CD4-positive, alpha-beta T cell (primary cell): ENCODE measurements around the gene ALX1. TPM values are rescaled to one million over a fixed set of nuclear protein-coding genes. Genes with fewer than 3 reads are reported as not detected.

Source experiments
- ATAC-seq: fragments of 200-7000 bp; cut with Tn5 transposase; one replicate; pipeline ENCODE4 v1.10.0; 2022; ENCODE audit warnings: mild to moderate bottlenecking; ENCODE audit not compliant: poor library complexity
- CTCF ChIA-PET: fragments of 350-600 bp; sonication (Branson Sonifier 250); formaldehyde crosslinking; loops from one replicate; lab custom pipeline; 2021; ENCODE audit warnings: antibody characterized with exemption, inconsistent platforms; lab: Charles Lee
- POLR2A ChIA-PET: fragments of 350-600 bp; sonication (Branson Sonifier 250); formaldehyde crosslinking; loops from one replicate; lab custom pipeline; 2021; ENCODE audit warnings: antibody characterized with exemption, inconsistent platforms; lab: Charles Lee
- DNase-seq, 14 experiments: peaks; one replicate each; pipeline ENCODE4 v3.0.0-alpha.2; 2013 to 2020; ENCODE audit warnings: mixed read lengths in 2 of 14
- H3K27ac ChIP-seq, 2 donors: one replicate each; pipeline versions ENCODE4 v1.5.1 to v1.7.0; 2013; ENCODE audit warnings: low read length in 2 of 2, low read depth in 1 of 2, mild to moderate bottlenecking in 1 of 2
- H3K27me3 ChIP-seq, 2 experiments: 1 replicate in 1 of 2; 2 replicates in 1 of 2; pipeline versions ENCODE4 v1.6.1 to v1.7.0; 2013; ENCODE audit warnings: low read length in 2 of 2, control low read depth in 1 of 2, mild to moderate bottlenecking in 1 of 2, moderate library complexity in 1 of 2; ENCODE audit not compliant: insufficient read depth in 2 of 2, control insufficient read depth in 1 of 2
- H3K36me3 ChIP-seq: one replicate; pipeline ENCODE4 v1.6.1; 2013; ENCODE audit warnings: low read length, control low read depth; ENCODE audit not compliant: insufficient read depth
- H3K4me1 ChIP-seq: one replicate; pipeline ENCODE4 v1.6.1; 2013; ENCODE audit warnings: low read length, control low read depth; ENCODE audit not compliant: insufficient read depth
- H3K4me3 ChIP-seq: one replicate; pipeline ENCODE4 v1.5.1; 2013; ENCODE audit warnings: mild to moderate bottlenecking, low read length, moderate library complexity
- H3K9me3 ChIP-seq, 2 experiments: 1 replicate in 1 of 2; 2 replicates in 1 of 2; pipeline versions ENCODE4 v1.6.1 to v1.7.0; 2013; ENCODE audit warnings: low read length in 2 of 2, mild to moderate bottlenecking in 2 of 2, control low read depth in 1 of 2, moderate library complexity in 1 of 2; ENCODE audit not compliant: control insufficient read depth in 1 of 2, insufficient read depth in 1 of 2
- H3K27ac Mint-ChIP-seq: one replicate; pipeline ENCODE4 v1.8.0; 2020; ENCODE audit warnings: mixed read lengths
- H3K27me3 Mint-ChIP-seq: one replicate; pipeline ENCODE4 v1.8.0; 2021; ENCODE audit warnings: mixed read lengths
- H3K36me3 Mint-ChIP-seq: one replicate; pipeline ENCODE4 v1.8.0; 2021; ENCODE audit warnings: low read depth, mixed read lengths
- H3K4me1 Mint-ChIP-seq: one replicate; pipeline ENCODE4 v1.8.0; 2021; ENCODE audit warnings: low read depth, mixed read lengths
- H3K4me3 Mint-ChIP-seq: one replicate; pipeline ENCODE4 v1.8.0; 2020; ENCODE audit warnings: mild to moderate bottlenecking, mixed read lengths
- H3K9me3 Mint-ChIP-seq: one replicate; pipeline ENCODE4 v1.8.0; 2020; ENCODE audit warnings: mixed read lengths
- intact Hi-C, 2 experiments: fragments of 100-400 bp; cut with DNase I in 1 of 2; cut with micrococcal nuclease in 1 of 2; formaldehyde crosslinking; loops; one replicate each; pipeline versions ENCODE4 v1.15.1 to v1.9.0; 2023 to 2025; cut with DNase I, micrococcal nuclease
- total RNA-seq, 174 experiments: library from RNA in 2 of 174; stranded (reverse) in 2 of 174; gene quantifications; one replicate each; pipeline ENCODE4 v1.2.3 and lab custom pipeline; 2021 to 2026
- TF ChIP-seq, protein P1 (sequence below): fragments of 200-600 bp; IDR thresholded peaks from one replicate; pipeline ENCODE4 v1.8.0; 2022; ENCODE audit warnings: antibody characterized with exemption, mild to moderate bottlenecking

Gene ALX1
- total RNA-seq, 2 experiments from 2014 or later = not detected

DNA sequence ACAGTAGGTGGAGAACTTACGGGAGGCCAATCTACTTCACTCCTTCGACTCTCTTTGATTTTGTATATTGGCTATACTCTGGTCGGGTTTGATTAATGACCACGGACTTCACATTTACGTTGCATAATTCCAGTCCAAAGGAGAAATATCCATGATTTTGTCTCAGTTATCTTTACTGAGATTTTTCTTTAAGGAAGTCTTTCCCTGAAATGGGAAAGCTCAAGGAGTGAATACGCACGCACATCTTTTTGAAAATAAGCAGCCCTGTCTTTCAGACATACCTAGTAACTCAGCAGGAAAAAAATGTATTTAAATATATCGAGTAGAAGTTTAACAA, 5.7 kb upstream of the ALX1 start:
- ATAC-seq (no peak), DNase-seq (no peak)
- Mint-ChIP-seq H3K4me1 (no peaks in the 10 kb centered on the region), H3K27ac (no peak overlapping the region), H3K4me3 (no peak overlapping the region), H3K36me3 (no peaks in the 10 kb centered on the region), H3K27me3 (peaks cover 64% of the 10 kb centered on the region), H3K9me3 (peaks cover 2% of the 10 kb centered on the region)
- ChIA-PET POLR2A (no interaction called here), CTCF (no interaction called here)
- Histone ChIP-seq H3K27ac (no peak overlapping the region), H3K4me1 (no peaks in the 10 kb centered on the region), H3K27me3 (peaks cover 23 to 33% of the 10 kb centered on the region in 2 experiments), H3K4me3 (no peak overlapping the region), H3K36me3 (no peaks in the 10 kb centered on the region), H3K9me3 (peaks cover 0 to 21% of the 10 kb centered on the region in 2 experiments)
- intact Hi-C loops = no loop called here
- TF ChIP-seq, protein P1, sequence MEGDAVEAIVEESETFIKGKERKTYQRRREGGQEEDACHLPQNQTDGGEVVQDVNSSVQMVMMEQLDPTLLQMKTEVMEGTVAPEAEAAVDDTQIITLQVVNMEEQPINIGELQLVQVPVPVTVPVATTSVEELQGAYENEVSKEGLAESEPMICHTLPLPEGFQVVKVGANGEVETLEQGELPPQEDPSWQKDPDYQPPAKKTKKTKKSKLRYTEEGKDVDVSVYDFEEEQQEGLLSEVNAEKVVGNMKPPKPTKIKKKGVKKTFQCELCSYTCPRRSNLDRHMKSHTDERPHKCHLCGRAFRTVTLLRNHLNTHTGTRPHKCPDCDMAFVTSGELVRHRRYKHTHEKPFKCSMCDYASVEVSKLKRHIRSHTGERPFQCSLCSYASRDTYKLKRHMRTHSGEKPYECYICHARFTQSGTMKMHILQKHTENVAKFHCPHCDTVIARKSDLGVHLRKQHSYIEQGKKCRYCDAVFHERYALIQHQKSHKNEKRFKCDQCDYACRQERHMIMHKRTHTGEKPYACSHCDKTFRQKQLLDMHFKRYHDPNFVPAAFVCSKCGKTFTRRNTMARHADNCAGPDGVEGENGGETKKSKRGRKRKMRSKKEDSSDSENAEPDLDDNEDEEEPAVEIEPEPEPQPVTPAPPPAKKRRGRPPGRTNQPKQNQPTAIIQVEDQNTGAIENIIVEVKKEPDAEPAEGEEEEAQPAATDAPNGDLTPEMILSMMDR = no peak

DNA sequence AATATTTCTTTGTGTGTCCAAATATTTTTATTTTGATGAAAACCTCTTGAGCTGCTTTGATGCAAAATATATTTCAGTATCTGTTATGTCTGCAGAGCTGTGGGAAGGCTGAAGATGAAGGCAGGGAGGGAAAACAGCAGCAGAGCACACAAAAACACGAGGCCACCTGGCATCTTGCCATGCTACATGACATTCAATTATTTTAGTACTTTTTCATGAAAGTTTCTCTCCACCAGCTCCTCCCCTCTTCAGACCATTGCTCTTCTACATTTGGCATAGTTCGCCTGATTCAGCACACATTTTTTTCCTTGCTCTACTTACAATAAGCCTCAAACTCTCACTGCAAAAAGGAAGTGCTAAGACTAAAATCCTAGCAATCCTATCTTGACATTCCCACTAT, 4.6 kb upstream of the ALX1 start:
- Mint-ChIP-seq H3K4me1 (no peaks in the 10 kb centered on the region), H3K36me3 (no peaks in the 10 kb centered on the region), H3K27ac (no peak overlapping the region), H3K27me3 (peaks cover 75% of the 10 kb centered on the region), H3K4me3 (no peak overlapping the region), H3K9me3 (peaks cover 2% of the 10 kb centered on the region)
- H3K27ac ChIP-seq = no peak overlapping the region
- DNase-seq (no peak), ATAC-seq (no peak)
- H3K4me3 ChIP-seq = no peak overlapping the region
- peaks cover 3% of the 10 kb centered on the region for H3K4me1 ChIP-seq
- CTCF ChIA-PET = no interaction called here
- TF ChIP-seq, protein P1 = no peak
- peaks cover 34 to 44% of the 10 kb centered on the region in 2 experiments for H3K27me3 ChIP-seq
- peaks cover 0 to 30% of the 10 kb centered on the region in 2 experiments for H3K9me3 ChIP-seq
- POLR2A ChIA-PET = no interaction called here
- intact Hi-C loops = no loop called here
- no peaks in the 10 kb centered on the region for H3K36me3 ChIP-seq

DNA sequence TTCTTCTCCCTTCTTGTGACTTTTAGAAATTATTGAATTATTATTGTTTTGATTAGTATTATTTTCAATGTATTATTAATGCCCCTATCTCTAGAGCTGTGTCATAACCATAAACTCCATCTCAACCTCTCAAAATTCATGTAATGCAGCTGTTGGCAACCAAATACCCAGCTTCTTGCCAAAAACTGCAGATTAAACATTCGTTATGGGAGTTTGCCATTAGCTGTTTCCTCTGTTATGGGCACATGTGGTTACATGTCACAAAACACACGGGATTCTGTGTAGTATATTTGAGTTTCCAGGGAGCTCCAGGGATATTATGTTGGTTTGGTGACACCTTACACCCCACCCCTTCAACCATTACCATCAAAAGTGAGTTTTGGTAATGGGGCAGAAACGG, 2.8 kb upstream of the ALX1 start:
- no peaks in the 10 kb centered on the region for H3K36me3 Mint-ChIP-seq
- TF ChIP-seq, protein P1 = no peak
- peaks cover 2% of the 10 kb centered on the region for H3K9me3 Mint-ChIP-seq
- ATAC-seq (no peak), DNase-seq (no peak)
- POLR2A ChIA-PET = no interaction called here
- peaks cover 86% of the 10 kb centered on the region for H3K27me3 Mint-ChIP-seq
- CTCF ChIA-PET = no interaction called here
- no peak overlapping the region for H3K4me3 ChIP-seq
- no peak overlapping the region for H3K27ac Mint-ChIP-seq
- H3K4me1 Mint-ChIP-seq = no peaks in the 10 kb centered on the region
- H3K9me3 ChIP-seq = peaks cover 0 to 36% of the 10 kb centered on the region in 2 experiments
- intact Hi-C loops = no loop called here
- no peak overlapping the region for H3K27ac ChIP-seq
- peaks cover 3% of the 10 kb centered on the region for H3K4me1 ChIP-seq
- H3K4me3 Mint-ChIP-seq = no peak overlapping the region
- peaks cover 36 to 59% of the 10 kb centered on the region in 2 experiments for H3K27me3 ChIP-seq
- no peaks in the 10 kb centered on the region for H3K36me3 ChIP-seq
